Stimulated activated CD8-positive, alpha-beta memory T cell treated with anti-CD3 and anti-CD28 coated beads, Interleukin-12 subunit alpha, Interleukin-12 subunit beta, amount 100 ng/mL, for 1 hour (primary cell): ENCODE results near the gene SORL1-AS1.
"Not testable (repeated sequence)": the region's sequence is repeated elsewhere in the genome, so short reads cannot be mapped to it uniquely, and the experiment has no call there.

Experiments used
- DNase-seq: peaks from one replicate; pipeline ENCODE4 v3.0.0-alpha.2; 2020; ENCODE audit warnings: low read depth

SORL1-AS1 gene

DNA sequence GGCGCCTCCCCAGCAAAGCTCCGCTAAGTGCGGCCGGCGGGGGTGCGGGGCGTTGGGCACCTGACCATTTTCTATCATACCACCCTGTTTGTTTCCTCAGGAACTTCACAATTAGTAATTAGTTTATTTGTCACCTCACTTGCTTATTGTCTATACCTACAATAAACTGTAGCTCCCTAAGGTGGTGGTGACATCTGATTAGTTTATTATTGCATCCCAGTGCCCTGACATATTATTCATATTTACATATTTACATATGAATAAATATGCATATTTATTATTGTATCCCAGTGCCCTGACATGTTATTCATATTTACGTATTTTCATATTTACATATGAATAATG is 25.4 kb downstream of the SORL1-AS1 start:
- DNase-seq, result no peak

GRCh38 chr11:121426476-121427399 is 26.0 kb downstream of the SORL1-AS1 start:
- no peak for DNase-seq

- no peak for DNase-seq
Observed at GRCh38 chr11:121425828-121426227, 26.9 kb downstream of the SORL1-AS1 start.

- DNase-seq, result no peak
Observed at GRCh38 chr11:121422675-121423074, 30.1 kb downstream of the SORL1-AS1 start.

DNA sequence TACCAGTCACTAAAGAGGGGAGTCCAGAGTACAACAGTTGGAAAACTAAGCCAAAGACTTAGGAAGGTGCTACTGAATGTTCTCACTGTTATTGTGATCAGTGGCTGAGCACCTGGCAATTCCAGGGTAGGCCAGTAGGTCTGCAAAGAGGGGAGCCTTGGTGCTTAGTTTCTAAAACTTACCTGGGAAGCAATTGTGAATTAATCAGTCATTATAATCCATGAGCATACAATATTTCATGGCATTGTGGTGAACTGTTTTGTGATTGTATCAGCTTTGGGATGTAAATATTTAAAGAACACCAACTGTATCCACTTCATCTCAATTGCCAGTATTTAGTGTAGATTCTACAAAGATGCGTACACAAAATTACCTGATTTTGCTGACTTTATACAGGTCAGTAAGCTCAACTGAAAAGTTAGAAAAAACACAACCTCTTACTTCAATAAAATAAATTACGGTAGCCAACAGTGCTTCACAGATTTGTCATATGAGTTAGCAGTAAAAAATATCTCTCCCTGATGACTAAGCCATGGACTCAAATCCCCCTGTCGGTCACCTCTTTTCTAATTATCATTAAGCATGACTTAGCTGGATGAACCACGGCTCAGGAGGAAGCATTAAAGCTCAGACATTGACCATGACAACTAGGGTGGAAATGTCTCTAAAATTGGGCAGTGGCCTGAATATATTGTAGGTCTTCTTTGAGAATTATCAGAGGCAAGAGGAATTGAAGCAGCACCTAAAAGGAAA is 31.4 kb downstream of the SORL1-AS1 start:
- DNase-seq, result no peak

GRCh38 chr11:121420398-121420797 is 32.4 kb downstream of the SORL1-AS1 start:
- no peak for DNase-seq

DNA sequence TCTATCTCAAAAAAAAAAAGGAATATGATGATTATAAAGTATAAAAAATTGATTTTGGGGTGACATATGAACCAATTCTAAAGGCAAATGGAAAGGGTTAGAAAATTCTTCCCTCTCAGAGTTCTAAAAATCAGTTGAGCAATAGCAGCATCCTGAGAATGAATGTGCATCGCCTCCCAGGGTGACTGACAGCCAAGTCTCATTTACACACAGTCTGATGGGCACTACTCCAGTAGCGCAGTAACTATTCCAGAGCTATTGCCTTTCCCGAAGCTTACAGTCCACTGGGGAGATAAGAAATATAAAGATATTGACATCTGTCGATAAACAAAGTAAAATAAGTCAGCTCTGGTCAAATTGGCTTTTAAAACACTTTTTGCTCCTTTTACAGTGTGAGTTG is 32.9 kb downstream of the SORL1-AS1 start:
- DNase-seq, result no peak

- DNase-seq, result peak; percentile 15
Observed at GRCh38 chr11:121418625-121419114, 34.1 kb downstream of the SORL1-AS1 start.

GRCh38 chr11:121417607-121418006 is 35.2 kb downstream of the SORL1-AS1 start:
- no peak for DNase-seq

DNA sequence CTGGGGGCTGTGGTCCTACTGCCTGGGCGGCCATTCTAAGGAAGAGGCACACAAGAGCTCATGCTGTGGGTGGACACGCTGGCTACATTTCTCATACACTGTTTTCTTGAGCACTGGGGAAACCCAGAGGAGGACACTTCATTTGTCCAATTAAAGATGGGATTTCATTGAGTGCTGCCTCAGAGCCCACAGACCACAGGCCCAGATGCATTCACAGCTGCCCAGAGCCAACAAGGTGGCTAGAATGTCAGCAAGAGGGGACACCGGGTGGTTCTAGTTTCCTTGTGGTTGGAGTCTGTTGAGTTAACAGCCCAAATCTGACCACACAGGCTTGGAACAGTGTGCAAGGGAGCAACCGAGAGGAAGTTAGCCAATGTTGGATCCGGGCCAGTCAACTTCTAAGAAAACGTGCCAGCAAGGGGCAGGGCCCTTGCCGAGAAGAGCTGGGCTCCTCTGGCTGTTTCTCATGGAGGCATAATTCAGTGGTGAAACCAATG is 35.7 kb downstream of the SORL1-AS1 start:
- no peak for DNase-seq

DNA sequence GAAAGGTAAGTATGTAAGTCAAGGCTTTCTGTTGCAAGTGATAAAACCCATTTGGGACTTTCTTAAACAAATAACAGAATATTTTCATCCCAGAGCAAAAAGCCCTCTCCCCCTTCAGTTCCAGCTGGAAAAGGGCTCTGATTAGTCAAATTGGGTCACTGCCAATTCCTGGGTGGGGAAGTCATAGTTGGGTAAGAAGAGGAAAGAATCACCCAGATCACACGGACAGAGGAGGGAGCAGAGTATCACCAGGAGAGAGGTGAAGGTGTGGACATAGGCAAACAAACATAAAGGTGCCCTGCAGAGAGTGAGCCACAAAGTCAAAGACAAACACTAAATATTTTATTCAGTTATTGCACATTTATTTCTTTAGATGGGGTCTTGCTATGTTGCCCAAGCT is 36.9 kb downstream of the SORL1-AS1 start:
- no peak for DNase-seq

DNA sequence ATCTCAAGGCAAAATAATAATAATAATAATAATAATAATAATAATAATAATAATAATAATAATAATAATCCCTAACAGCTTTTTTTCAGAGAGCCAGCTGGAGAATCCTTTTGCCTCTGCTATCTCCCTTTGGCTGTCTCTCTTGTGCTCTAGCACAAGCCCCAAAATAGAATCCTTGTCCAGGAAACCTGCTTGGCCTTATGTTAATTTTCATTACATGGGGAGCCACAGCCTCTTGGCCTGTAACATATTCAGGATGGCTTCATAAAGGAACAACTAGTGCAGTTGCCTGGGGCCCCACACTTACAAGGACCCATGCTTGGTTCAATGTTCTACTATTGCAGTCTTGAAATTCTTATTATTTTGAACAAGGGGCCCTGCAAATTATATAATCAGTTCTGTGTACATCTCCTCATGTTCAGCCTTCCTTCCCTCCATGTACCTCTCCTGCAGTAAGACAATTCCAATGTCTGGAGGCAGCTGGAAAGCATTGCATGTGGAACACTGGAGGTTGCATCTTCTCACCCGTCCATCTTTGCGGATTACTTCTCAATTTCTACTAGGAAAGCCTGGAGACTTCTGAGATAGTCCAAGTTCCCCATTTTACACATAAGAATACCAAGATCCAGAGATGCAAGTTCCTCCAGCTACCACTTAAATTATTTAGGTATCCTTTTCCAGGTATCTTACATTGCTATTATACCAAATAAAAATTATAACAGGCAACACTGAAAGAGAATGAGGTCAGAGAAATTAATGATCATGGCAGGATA is 38.4 kb downstream of the SORL1-AS1 start:
- no peak for DNase-seq

DNA sequence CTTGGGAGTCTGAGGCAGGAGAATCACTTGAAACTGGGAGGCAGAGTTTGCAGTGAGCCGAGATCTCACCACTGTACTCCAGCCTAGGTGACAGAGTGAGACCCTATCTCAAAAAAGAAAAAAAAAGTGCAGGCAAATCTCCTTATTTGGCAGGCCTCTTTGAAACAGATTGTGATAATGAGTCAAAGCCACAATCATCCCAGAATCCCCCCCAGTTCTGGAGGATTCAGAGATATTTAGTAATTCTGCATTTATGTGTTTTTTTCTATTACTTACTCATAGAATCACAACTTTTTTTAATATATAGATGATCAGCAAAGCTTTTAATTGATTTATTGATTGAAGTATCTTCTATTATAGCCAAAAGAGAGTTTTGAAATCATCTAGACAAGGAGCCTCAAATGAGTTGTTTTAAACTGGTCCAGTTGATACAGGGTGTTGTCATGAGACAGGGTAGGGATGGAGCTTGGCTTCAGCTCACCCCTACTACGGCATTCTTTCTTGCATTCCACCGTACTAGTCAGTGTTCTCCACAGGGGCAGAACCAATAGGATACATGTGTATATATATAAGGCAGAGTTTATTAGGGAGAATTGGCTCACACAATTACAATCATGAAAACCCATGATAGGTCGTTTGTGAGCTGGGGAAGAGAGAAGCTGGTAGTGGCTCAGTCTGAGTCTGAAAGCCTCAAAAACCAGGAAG is 39.9 kb downstream of the SORL1-AS1 start:
- DNase-seq, result no peak

DNA sequence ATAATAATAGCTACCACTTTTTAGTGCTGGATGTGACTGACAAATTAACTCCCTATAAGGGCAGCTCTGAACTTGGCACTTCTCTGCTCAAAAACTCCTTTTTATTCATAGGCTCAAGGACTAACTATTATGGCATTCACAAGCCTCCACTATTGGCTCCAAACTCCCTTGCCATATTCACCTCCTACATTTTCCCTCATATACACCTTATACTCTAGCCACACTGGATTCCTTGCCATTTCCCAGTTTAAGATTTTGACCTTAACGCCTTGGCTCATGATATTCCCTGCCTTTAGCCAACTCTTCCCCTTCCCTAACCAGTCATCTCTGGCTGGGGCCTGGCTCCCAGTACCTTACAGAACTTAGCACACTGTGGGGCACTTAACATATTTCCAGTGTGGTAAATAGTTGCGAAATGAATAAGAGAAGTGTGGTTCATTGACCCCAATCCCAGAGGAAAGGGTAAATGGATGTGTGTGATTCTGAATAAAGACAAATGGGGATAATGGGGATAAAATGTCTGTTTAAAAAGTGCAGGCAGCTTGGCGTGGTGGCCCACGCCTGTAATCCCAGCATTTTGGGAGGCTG is 40.7 kb downstream of the SORL1-AS1 start:
- DNase-seq, result no peak

DNA sequence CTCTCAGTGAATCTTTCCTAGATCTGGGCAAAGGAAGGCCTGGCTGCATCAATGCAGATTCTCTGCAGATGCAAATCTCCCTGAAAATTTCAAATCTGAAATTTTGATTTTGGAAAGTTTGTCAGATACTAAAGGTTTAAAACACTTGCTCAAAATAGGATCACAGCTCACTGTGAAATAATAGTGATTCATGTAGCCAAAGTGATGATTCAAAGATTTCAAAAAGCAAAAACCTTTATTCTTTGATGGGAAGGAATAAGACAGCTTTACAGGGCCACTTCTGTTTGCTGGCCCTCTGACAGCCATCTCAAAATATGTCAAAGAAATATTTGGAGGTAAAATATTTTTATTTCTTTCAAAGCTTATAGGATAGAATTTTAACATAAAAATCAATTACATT is 41.4 kb downstream of the SORL1-AS1 start:
- not testable (repeated sequence) for DNase-seq

- not testable (repeated sequence) for DNase-seq
Observed at GRCh38 chr11:121410041-121410440, 42.7 kb downstream of the SORL1-AS1 start.

DNA sequence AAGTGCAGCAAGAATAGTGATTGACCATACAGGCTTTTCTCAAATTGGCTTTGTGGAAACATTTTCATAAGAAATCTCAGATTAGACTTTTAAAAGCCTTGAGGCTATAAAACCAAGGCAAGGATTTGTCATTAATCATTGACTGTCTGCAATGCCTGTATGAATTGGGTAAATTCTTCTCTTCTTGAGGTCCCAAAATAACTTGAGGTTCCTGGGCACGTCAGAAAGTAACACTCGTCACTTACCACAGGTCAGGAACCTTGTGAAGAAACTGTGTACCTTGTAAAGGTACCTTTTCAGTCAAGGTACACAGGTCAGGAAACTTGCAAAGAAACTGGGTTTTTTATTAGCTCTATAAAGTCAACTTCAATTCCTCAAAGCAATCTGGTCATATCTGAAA is 43.9 kb downstream of the SORL1-AS1 start:
- DNase-seq, result no peak

DNA sequence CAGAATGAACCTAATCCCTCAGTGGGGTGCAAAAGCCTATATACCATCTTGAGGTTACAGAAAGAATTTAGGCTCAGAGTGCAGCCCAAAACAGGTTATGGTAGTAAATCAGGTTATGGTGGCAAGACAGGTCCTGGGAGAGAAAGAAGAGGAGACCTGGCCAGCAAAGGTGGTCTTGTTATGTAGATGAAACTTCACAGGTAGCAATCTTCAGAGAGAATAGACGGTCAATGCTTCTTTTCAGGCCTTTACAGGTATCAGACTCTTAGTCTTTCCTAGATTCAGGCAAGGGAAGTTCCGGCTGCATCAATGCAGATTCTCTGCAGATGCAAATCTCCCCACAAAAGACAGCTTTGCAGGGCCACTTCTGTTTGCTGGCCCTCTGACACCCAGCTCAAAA is 46.5 kb downstream of the SORL1-AS1 start:
- DNase-seq, result no peak

- DNase-seq, result no peak
Observed at GRCh38 chr11:121405646-121406045, 47.1 kb downstream of the SORL1-AS1 start.

DNA sequence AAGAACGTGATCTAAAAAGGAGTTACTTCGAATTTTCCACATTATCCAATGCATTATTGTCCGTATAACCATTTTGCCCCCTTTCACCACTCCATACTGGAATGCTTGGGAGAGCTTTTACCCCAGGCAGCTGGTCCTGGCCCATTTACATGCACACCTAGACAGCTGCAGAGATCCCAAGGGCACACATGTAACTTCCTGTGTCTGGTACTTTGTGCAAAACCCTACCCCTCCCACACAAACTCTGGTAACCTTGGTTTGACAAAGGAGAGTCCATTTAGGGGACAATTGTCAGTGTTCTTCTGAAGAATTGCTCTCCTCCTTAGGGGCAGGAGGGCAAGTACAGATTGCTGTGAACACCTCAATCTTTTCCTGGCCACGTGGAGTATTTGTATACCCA is 58.0 kb downstream of the SORL1-AS1 start:
- DNase-seq, result no peak

DNA sequence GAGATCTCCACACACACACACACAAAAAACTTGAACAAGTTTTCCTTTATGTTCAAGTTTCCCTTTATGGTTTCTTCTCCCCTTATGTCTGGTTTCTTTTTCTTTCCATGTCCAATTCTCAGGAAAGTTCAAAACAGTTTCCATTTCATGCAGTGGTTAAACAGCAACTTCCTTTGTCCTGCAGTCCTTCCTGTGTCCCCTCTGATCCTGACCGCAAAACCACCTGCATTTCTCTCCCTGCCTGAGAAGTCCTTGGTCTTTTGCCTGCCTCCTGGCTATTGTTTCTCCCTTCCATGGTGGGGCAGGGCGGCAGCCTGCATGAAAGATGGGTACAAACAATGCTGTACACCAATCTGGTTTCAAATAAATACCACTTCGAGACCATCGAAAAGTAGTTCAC is 58.9 kb downstream of the SORL1-AS1 start:
- no peak for DNase-seq
